ENCODE data around the gene IRAK3.
A peak's percentile ranks its signal among the peaks of the same experiment; 100 is the strongest.
"Not testable (repeated sequence)": the region's sequence is repeated elsewhere in the genome, so short reads cannot be mapped to it uniquely, and the experiment has no call there.

IRAK3 gene

DNA sequence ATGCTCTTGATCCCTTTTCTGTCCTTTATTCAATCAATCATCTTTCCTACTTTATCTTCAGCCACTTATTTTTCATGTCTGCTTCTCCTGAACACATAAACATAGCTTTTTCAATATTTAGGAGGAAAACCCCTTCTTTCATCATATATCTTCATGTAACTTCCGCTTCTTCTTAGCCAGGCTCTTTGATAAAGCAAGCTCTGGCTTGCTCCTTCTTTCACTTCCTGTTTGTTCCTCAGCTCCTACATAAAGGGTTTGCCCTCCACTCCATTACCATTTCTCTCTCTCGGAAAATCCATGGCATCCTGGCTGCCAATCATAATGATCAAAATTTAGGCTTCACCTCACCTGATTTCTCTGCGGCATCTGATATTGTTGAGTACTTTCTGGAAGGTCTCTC, 79.5 kb downstream of the IRAK3 start:
- no peak for DNase-seq

DNA sequence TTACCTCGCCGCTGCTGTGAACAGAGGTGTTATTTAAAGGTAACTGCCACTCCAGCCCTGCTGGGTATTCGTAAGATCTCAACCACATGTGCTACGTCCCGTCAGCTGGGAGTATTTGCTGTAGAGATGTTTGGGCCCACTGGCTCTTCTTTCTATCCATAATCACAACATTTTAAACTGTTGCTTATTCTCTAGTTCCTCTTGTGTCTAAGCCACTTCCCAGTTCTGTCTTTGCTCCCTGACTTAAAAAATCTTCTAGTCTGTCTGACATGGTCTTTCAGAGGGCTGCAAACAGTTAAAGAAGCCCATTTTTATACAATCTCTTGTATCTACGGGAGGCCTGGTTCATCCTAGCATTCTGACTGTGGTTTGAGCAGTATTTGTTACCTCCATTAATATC, 80.1 kb downstream of the IRAK3 start:
- no peak for DNase-seq

DNA sequence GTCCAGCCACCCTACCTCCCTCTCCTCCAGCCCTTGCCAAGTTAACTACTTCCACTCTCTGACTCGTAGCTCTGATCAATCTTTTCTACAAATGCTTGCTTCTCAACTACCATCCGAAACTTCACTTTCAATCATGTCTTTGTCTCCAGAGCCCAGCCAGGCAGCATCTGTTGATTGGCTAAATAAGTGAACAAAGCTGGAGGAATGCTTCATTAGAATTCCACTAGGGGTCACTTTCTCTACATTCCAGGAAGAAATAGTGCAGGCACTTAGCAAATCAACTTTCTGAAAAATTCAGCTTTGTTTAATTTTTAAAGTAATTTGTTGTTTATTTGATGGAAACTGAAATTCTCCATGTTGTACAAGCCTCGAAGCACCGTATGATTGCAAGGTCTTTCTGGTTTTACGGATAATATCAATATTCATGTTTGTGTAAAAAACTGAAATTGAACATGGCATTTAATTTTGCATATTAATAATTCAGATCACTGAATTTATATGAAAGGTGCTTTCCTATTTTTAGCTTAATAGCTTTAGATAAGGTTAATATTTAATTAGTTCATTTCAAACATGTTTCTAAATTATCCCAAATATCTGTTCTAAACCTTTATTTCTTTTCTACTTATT, 80.9 kb downstream of the IRAK3 start:
- peak; percentile 4 for DNase-seq

DNA sequence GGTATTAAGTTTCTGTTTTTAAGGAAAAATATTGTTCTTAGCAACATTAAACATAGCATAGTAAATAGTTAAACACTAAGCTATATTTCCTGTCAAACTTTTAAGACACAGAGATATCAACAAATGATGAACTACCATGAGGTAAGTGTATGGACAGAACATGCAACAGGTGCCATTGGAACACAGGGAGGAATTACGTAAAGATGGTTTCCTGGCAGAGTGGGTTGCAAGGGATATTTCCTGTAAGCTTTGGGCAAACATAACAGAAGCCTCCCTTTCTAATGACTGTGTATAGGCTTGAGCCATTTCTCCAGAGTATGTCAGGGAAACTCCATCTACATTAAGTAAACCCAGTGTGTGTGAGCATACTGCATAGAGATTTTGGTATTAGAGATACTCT, 81.6 kb downstream of the IRAK3 start:
- DNase-seq: no peak

DNA sequence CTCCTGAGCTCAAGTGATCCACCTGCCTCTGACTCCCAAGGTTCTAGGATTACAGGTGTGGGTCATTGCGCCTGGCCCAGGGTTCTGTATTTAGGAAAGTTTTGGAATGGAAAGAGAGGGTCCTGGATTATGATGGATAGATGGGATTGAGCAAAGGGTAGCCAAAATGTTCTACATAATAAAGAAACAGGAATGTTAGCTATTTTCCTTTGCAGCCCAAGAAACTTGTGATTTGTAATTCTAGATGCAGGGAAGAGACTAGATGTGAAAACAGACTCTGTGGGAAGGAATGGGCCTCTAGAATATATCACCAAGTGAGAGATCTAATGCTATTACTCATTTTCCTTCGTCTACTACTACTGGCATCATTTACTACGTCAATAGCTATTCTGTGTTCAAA, 83.6 kb downstream of the IRAK3 start:
- no peak for DNase-seq

DNA sequence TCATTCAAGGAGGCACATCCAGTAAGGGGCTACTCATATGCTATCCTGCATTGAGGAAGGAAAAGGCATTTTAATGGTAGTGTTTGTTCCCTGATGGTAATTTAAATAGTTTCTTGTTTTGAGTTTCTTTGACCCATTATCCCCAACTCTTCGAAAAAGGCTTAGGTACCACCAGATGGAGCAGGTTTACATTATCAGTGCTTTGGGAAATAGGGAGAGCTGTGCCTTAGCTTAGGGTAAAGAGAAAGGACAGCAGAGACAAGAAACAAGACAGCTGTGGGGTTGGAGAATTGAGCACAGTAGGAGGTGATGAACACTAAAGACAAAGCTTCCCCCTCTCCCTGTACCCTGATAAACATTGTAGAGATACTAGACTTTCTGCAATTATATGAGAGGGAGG, 84.1 kb downstream of the IRAK3 start:
- DNase-seq: no peak

DNA sequence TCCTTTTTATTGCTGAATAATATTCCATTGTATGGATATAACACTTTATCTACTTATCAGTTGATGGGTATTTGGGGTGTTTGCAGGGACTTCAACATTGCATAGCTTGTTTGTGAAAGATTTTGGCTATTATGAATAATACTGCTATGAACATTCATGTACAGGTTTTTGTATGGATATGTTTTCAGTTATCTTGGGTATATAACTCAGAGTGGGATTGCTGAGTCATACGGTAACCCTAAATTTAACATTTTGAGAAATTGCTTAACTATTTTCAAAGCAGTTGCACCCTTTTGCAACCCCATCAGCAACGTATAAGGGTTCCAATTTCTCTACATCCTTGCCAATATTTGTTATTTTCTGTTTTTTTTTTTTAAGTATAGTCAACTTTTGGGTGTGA, 86.0 kb downstream of the IRAK3 start:
- DNase-seq: no peak

DNA sequence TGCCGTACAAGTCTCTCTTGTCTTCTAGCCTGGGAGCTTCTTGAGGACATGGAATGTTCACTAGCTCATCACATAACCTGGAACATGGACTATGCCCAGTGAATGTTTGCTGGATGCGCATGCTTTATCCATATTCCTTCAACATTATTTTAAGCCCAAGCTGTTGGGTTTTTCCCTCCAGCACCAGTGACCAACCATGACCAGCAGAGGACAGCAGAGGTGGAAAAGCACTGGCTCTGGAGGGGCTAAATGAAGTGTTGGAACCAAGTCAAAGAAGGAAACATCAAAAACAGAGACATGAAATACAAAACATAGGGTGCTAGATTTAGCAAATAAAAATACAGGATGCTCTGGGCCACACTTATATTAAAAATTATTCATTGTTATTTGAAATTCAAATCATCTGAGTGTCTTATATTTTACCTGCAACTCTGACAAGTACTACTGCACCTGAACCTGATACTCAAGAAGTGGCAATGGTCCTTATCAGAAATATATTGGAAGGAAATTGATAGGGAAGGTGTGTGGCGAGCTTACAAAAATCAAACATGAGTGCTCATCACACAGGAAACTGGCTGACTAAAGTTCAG, 90.2 kb downstream of the IRAK3 start:
- DNase-seq: peak; percentile 7

DNA sequence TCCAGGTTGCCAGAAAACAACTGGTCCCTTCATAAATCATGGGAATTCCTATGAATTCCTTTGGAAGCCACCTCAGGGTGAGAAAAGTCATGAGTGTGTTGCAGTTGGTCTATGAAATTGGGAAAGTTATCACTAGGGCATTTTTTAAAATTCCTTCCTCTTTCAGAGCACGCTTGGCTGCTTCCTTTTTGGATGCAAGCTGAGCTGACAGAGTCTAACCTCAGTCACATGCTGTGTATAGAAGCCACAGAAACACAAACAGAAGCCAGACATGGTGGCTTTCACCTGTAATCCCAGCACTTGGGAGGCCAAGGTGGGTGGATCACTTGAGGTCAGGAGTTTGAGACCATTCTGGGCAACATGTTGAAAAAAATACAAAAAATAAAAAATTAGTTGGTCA, 91.5 kb downstream of the IRAK3 start:
- DNase-seq: no peak

DNA sequence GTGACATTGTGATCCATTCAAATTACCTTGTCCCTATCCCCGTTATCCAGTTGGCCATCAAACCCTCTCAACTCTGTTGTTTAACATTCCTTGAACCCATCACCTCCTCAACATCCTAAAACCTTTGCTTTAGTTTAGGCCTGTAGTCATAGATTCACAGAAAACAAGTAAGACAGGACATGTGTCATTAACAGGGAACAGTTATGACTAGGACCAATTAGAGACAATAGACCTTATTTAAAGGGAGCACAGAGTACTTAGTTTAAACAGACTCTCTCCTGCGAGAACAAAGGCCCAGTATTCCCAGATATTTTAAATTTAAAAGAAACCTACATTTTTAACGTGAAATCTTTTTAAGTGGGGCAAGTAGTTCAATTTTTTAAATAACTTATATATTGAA, 93.2 kb downstream of the IRAK3 start:
- no peak for DNase-seq

DNA sequence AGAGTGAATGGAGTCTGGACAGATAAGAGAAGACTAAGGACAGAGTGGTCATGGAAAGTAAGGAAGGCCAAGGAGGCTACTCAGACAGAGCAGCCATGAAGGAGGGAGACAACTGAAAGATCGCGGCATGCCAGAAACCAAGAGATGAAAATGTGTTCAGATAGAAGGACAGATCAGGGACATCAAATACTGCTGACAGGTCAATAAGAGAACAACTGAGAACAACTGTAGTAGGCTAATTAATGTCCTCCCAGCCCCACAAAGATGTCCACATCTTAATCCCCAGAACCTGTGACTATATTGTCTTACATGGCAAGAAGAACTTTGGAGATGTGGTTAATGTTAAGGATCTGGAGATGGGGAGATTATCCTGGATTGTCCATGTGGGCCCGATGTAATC, 98.3 kb downstream of the IRAK3 start:
- DNase-seq: no peak

DNA sequence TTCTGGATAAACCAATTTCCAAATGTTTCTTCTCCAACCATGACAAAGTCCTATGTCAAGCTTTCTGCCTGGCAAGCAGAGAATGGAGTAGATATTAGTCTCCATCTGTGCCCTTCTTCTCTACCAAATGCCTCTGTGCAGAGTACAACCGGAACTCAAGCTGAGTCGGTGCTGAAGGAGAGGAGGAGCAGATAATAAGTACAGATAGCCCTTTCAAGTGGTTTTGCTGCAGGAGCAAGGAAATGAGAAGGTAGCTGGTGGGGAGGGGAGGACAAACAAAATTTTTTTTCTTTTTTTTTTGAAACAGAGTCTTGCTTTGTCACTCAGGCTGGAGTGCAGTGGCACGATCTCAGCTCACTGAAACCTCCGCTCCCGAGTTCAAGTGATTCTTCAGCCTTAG, 99.1 kb downstream of the IRAK3 start:
- DNase-seq: no peak

DNA sequence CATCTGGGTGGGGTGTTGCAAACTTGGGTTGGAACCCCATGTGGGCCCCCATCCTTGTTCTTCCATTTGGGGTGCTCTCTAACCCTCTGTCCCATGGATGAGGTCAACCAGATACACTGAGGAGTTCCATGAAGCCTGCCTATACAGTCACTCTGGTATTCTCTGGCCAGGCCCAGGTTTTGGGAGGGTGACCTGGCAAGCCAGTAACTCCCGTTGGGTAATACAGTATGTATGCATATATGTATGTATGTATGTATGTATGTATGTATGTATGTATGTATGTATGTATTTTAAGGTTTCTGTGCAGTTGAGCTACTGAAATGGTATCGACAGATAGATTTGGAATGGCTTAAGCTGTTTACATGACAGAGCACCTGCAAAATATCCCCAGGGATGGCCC, 100.5 kb downstream of the IRAK3 start:
- no peak for DNase-seq

DNA sequence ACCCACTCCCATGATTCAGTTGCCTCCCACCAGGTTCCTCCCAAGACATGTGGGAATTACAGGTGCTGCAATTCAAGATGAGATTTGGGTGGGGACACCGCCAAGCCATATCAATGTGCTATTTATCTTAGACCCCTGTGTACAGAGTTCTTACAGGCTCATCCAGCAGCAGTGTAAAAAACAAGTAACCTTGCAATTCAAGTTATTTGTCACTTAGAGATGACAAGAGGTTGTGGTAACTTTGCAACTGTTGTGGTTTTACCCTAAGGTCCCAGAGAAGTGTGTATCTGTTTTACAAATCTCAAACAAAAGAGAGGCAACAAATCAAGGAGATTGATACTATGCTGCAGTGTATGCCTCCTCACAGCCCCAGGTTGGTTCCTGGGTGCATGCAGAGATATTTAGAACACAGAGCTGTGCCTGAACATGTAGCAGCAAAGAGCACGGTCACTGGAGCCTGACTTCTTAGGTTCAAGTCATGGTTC, 101.7 kb downstream of the IRAK3 start:
- no peak for DNase-seq

DNA sequence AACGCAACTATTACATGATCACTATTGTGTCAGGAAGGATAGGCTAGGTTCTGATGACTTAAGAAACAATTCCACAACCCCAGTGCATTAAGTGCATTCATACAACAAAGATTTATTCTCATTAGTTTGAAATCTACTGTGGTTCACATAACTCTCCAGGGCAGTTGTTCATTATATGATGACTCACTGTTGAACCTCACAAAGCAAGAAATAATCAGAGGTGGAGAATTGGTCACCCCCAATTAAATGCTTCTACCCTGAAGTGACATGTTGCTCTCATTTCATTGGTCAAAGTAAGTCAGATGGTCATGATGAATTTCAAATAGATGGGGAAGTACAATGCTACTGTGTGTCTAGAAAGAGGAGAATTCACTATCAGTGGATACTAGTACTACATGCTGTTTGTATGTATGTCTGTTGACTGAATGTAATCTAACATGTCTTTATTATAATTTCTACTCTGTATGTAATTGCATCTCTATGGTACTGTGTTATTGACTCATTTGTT, 107.2 kb downstream of the IRAK3 start:
- no peak for DNase-seq

DNA sequence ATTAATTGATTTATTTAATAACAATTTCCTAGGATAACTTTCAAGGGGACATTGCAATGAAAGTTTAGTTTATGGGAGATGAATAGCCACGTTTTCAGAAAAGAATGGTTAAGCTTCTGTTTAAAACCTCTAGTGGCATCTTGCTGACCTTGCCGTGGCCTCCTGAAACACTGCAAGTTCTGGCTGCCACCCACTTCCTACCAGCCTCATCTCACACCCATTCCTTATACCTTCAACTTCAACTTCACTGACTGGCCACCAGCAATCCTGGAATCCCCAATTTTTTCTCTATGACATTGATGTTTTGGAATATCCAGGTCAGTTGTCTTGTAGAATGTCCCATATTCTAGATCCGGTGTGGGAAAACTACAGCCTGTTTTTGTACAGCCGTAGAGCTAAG, 108.1 kb downstream of the IRAK3 start:
- no peak for DNase-seq

DNA sequence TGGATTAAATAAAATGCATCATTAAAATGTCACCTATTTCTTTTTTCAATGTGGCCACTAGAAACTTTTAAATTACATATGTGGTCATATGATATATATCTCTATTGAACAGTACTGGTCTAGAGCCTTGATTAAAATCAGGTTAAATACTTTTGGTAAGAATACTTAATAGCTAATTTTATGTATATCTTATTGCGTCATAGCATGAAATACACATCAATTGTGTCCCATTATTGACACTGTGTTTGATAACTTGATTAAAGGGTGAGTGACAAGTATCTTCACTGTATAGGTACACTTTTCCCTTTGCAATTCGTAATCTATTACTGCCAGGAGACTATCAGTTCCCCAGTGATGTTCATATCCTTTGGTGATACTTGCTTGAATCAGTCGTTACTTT, 108.9 kb downstream of the IRAK3 start:
- DNase-seq: no peak

DNA sequence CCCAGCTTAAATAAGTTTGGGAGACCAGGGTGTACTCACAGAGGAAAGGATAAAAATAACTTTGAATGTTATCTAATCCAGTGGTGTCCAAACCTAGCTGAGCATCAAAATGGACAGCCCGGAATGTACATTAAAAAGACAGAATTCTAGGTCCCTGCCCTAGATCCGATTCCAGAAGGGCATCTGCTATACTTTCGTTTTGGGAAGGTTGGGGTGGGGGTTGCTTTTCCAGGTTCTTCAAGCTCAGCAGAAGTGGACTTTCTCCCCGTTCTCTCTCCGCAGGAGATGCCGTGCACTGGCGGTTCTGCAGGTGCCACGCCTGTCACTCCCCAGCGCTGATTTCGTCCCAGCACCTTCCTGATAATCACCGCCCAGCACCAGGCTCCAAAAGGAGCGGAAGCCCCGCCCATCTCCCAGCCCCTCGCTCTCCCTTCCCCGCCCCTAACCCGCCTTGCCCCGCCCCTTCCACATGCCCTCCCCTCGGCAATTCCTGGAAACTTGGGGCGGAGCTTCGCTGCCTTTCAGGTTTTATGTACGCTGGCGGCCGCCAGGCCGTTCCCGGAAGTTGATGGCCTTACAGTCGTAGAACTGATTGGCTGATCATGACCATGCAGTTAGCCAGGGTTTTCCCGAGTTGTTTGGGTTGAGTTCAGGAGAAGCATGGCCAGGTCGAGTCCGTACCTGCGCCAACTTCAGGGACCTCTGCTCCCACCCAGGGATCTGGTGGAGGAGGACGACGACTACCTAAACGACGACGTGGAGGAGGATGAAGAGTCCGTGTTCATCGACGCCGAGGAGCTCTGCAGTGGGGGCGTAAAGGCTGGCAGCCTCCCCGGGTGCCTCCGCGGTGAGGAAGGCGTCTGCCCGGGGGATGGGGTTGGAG, 113.2 kb downstream of the IRAK3 start, which contains the start of gene HELB:
Gene HELB (plus strand): TSS at position 550 of the 883 bp plus-strand sequence. CDS start 111 bp downstream, at position 661.
- peak; percentile 97 for DNase-seq

DNA sequence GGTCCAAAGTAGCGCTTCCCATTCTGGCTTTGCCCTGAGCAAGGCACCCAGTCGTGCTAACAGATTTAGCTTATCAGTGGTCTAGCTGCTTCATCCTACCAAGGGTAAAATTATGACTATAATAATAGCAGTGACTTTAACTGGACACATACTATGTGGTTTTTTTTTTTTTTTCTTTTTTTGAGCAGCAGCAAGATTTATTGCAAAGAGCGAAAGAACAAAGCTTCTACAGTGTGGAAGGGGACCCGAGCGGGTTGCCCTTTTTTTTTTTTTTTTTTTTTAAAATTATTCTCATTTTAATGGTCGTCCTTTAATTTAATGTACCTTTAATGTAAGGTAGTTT, 113.8 kb downstream of the IRAK3 start:
- no peak for DNase-seq

DNA sequence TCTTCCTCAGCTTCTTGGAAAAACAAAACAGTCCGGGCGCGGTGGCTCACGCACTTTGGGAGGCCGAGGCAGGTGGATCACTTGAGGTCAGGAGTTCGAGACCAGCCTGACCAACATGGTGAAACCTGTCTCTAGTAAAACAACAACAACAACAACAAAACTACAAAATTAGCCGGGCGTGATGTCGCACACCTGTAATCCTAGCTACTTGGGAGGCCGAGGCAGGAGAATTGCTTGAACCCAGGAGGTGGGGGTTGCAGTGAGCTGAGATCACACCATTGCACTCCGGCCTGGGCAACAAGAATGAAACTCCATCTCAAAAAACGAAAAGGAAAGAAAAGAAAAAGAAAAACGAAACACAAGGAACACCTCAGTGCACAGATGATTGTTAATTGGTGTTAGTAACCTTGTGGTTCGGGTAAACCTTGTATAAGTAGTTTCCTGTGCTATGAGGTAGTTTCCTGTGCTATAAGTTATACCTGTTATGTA, 114.3 kb downstream of the IRAK3 start:
- DNase-seq: not testable (repeated sequence)
